NK-92 (cell line): ENCODE measurements around the gene KIAA2012.

Experiments
- DNase-seq: peaks from one replicate; lab custom pipeline; 2025; ENCODE audit not compliant: unreplicated experiment; lab: John Stamatoyannopoulos, UW

The KIAA2012 gene

GRCh38 chr2:202074324-202074723 is 1.3 kb downstream of the KIAA2012 start:
- no peak for DNase-seq

GRCh38 chr2:202079310-202079709 is 6.3 kb downstream of the KIAA2012 start:
- DNase-seq = no peak

DNA sequence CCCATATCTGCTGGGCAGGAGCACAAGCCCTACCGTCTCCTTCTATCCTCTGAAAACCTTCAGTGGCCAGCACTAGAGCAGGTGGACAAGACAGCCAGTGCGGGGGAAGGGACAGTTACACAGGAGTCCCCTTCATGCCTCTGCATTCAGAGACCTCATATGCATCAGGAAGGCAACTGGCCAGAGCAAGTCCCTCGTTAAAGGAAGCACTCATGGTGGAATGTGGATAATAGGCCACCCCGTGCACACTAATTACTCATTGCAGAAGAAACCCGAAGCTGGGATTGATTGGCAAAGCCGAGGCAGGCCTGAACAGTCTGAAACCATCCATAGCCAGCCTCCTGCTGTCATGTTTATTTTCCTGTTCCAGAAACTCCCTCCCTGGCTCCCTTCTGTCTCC is 11.2 kb downstream of the KIAA2012 start:
- no peak for DNase-seq

GRCh38 chr2:202088777-202089176 is 15.7 kb downstream of the KIAA2012 start:
- no peak for DNase-seq

- no peak for DNase-seq
These were observed 17.5 kb downstream of the KIAA2012 start for GRCh38 chr2:202090530-202090929.

DNA sequence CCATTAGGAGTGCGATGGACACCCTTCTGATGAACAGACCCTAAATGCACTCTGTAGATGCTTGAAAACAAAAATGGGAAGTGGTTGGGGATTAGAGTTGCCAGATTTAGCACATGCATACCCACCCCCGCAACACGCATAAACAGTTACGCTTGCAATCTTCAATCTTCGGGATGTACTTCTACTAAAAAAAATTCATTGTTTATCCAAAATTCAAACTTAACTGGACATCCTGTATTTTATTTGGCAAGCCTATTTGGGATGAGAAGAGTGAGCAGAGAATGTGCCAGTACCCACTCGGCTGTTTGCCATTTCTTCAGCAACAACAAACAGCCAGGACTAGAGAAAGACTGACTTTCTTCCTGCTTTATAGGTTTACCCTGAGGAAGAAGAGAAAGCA is 18.4 kb downstream of the KIAA2012 start:
- DNase-seq = no peak

GRCh38 chr2:202094426-202094986 is 21.5 kb downstream of the KIAA2012 start:
- no peak for DNase-seq

DNA sequence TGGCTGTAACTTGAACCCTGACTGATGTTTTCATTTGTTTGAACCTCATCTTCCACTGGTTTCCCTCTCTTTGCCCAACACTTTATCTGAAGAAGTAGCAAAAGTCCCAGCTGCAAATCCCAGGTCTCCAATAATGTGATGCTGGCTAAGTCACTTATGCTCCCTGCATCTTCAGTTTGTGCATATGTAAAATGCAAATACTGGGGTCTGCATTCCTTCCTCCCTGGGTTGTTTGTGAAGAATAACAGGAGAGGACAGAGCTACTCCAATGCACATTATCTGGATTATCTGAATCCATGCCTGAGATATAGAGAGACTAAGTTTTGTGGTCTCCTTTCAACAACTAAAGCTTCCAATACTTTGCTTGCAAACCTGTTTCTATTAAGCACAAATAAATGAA is 22.2 kb downstream of the KIAA2012 start:
- no peak for DNase-seq

DNA sequence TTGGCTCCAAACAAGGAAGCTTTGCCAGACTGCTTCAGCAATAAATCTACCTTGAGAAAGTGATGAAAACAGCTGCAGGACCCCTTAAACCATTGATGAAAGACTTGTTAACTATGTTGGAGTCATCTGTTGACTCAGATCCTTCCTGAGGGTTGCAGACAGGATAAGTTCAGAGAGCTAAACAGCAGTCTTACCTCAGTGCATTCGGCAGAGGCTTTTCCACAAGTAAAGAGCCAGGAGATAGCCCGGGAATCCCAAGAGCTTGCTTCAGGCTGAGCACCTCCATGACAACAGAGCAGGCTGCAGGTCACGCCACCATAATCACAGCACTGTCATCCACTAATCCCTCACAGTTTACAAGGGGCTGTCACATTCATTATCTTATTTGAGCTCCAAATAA is 23.7 kb downstream of the KIAA2012 start:
- no peak for DNase-seq

GRCh38 chr2:202098291-202098690 is 25.2 kb downstream of the KIAA2012 start:
- no peak for DNase-seq

- DNase-seq = no peak
These were observed 26.5 kb downstream of the KIAA2012 start for GRCh38 chr2:202099515-202099914.

GRCh38 chr2:202100176-202100575 is 27.1 kb downstream of the KIAA2012 start:
- DNase-seq = no peak

DNA sequence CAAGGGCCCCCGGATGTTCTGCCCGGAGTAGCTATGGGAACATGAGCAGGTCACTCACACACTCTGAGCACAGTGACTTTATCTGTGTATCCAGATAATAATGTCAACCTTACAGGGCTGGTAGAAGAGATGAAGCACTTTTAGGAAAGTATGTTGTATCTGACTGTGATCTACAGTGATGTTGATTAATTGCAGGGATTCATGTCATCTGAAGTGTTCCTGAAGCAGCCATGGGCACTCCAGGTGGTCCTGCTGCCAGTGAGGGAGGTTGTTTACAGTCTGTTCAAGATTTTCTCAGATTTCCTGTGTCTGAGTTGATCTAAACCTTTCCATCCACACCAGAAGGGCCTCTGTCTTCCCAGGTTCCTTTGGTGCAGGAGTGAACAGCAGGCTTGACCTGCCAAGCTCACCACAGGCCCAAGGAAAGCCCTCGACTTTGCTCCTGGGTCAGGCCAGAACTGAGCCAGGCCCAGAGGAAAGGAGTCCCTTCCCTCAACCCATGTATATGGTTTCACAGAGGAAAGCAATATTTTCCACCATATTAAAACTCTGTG is 28.0 kb downstream of the KIAA2012 start:
- DNase-seq = no peak

- DNase-seq = no peak
These were observed 29.5 kb downstream of the KIAA2012 start for GRCh38 chr2:202102425-202103000.

DNA sequence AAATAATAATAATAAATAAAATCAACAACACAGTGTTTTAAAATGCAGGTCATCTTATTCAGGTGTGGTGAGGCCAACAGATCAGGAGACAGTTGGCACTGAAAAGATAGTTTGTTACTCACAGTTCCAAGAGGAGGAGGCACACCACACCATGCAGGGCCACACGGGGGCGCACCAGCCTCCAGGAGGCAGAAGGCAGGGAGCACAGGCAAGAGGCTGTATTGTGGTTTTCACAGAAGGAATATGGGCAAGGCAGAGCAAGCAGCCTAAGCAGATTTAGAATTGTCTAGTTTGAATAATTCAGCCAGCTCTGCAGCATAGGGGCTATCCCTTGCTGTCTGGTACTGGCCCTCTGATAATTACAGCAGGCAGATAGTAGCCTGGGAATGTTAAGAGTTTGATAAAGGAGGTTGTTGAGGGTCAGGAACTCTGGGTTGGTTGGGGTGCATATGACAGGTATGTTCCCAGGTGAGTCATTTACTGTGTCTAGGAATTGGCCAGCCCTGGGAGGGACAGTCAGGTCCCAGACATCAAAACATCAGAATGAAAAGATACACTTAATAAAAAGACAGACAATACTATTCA is 31.3 kb downstream of the KIAA2012 start:
- DNase-seq = no peak

- DNase-seq = no peak
These were observed 32.0 kb downstream of the KIAA2012 start for GRCh38 chr2:202105025-202105424.

- DNase-seq = no peak
These were observed 35.3 kb downstream of the KIAA2012 start for GRCh38 chr2:202108345-202108744.

GRCh38 chr2:202109139-202109736 is 36.2 kb downstream of the KIAA2012 start:
- no peak for DNase-seq

- DNase-seq = no peak
These were observed 36.7 kb downstream of the KIAA2012 start for GRCh38 chr2:202109737-202110184.

DNA sequence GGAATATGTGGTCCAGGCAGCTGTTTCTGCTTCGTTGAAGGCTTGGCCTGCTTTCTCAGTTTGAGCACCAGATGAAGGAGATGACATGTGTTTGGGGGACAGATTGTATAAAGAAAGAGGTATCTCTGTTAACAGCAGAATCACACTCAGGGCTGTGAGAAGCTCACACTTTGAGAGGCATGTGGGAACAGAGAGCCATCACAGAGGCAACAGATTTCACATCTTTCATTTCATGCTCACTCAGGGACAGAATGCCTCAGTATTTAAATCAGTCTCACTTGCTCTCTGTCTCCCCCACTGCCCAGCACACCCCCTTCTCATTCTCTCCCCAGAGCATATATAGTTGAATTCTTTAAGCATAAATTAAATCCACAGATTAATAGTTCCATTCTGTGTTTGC is 37.4 kb downstream of the KIAA2012 start:
- no peak for DNase-seq

GRCh38 chr2:202112041-202112440 is 39.0 kb downstream of the KIAA2012 start:
- no peak for DNase-seq

DNA sequence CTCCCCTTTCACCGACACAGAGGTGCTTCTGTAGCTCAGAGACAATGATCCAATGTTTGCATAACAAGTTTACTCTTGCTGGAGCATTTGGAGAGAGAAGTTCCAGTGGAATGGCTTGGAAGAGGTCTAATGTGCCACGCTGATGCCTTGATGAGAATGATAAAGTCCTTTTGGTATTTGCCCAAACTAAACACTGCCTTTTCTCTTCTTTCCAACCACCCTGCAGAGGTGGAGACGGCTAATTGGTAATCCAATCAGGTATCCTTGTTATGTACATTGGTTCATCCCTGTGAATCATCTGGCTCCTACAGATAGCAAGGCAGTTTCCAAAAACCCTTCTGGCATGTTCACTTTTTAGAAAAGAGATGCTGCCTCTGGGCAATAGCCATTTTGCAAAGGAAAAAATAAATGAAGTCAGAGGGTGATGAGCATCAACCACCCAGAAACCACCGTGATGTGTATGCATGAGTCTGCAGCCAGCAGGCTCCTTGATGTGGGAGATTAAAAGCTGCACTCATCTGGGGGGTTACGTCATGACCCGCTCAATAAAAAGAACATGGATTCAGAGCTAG is 40.6 kb downstream of the KIAA2012 start:
- DNase-seq = no peak
